Peyer's patch (tissue), 4 donors: ENCODE data around the gene CASP4.

Experiments
- CTCF ChIP-seq, 6 experiments: fragments of 450-650 bp in 4 of 6; fragments of 200-600 bp in 2 of 6; sonication (generic) in 1 of 6; IDR thresholded peaks; one replicate each; pipeline ENCODE4 v1.5.1; 2017 to 2019; ENCODE audit warnings: antibody characterized with exemption in 6 of 6, mild to moderate bottlenecking in 3 of 6, moderate library complexity in 1 of 6
- POLR2A ChIP-seq, 2 donors: fragments of 450-650 bp; IDR thresholded peaks; one replicate each; pipeline ENCODE4 v1.5.1; 2017; ENCODE audit warnings: antibody characterized with exemption in 2 of 2, mild to moderate bottlenecking in 2 of 2, moderate library complexity in 2 of 2

- TF ChIP-seq CTCF (IDR thresholded peaks at IDR 0.05), result no peak
- no peak for TF ChIP-seq POLR2A (IDR thresholded peaks at IDR 0.05)
Observed at GRCh38 chr11:104898685-104899013, 69.7 kb downstream of the CASP4 start.
